Glutamatergic neuron (in vitro differentiated cells): ENCODE data around the gene EPN1. TPM values are rescaled to one million over a fixed set of nuclear protein-coding genes. Genes with fewer than 3 reads are reported as not detected.

ENCODE experiments used
- DNase-seq: peaks from one replicate; pipeline ENCODE4 v3.0.0; 2022
- H3K27ac Mint-ChIP-seq: one replicate; pipeline ENCODE4 v1.8.0; 2020; ENCODE audit warnings: mild to moderate bottlenecking, mixed read lengths, inconsistent platforms; ENCODE audit not compliant: unreplicated experiment
- H3K27me3 Mint-ChIP-seq: one replicate; pipeline ENCODE4 v1.8.0; 2020; ENCODE audit warnings: mild to moderate bottlenecking, moderate library complexity, mixed read lengths, inconsistent platforms; ENCODE audit not compliant: unreplicated experiment
- H3K36me3 Mint-ChIP-seq: one replicate; pipeline ENCODE4 v1.8.0; 2020; ENCODE audit warnings: mild to moderate bottlenecking, mixed read lengths, inconsistent platforms; ENCODE audit not compliant: unreplicated experiment
- H3K4me1 Mint-ChIP-seq: one replicate; pipeline ENCODE4 v1.8.0; 2020; ENCODE audit warnings: mild to moderate bottlenecking, low read depth, mixed read lengths, inconsistent platforms; ENCODE audit not compliant: unreplicated experiment
- H3K4me3 Mint-ChIP-seq: one replicate; pipeline ENCODE4 v1.8.0; 2020; ENCODE audit warnings: mild to moderate bottlenecking, mixed read lengths, inconsistent platforms; ENCODE audit not compliant: unreplicated experiment
- H3K9me3 Mint-ChIP-seq: one replicate; pipeline ENCODE4 v1.8.0; 2020; ENCODE audit warnings: mild to moderate bottlenecking, moderate library complexity, mixed read lengths, inconsistent platforms; ENCODE audit not compliant: unreplicated experiment
- long read RNA-seq: library from polyadenylated mRNA; unstranded; transcript quantifications from one replicate; pipeline ENCODE4 v2.0.0, GENCODE V29; 2020; ENCODE audit not compliant: unreplicated experiment
- total RNA-seq: library from RNA; stranded (reverse); fragmentation: NEBNext Ultra II Directional; extraction: Animal tissue kit (Norgen Biotek cat#: 25700); gene quantifications from one replicate; pipeline ENCODE4 v1.2.1, GENCODE V29; 2021; ENCODE audit not compliant: unreplicated experiment
- TF ChIP-seq, protein P1 (sequence below): fragments of 200-600 bp; sonication (generic); IDR thresholded peaks from one replicate; pipeline ENCODE4 v1.5.0; 2021; ENCODE audit not compliant: partially characterized antibody, unreplicated experiment

The EPN1 gene
- 150 TPM for total RNA-seq
- long read RNA-seq, partial matches to known transcripts = 3 of 3 reads
- long read RNA-seq, other reads (novel, unspliced or antisense) = 0 of 3 reads

DNA sequence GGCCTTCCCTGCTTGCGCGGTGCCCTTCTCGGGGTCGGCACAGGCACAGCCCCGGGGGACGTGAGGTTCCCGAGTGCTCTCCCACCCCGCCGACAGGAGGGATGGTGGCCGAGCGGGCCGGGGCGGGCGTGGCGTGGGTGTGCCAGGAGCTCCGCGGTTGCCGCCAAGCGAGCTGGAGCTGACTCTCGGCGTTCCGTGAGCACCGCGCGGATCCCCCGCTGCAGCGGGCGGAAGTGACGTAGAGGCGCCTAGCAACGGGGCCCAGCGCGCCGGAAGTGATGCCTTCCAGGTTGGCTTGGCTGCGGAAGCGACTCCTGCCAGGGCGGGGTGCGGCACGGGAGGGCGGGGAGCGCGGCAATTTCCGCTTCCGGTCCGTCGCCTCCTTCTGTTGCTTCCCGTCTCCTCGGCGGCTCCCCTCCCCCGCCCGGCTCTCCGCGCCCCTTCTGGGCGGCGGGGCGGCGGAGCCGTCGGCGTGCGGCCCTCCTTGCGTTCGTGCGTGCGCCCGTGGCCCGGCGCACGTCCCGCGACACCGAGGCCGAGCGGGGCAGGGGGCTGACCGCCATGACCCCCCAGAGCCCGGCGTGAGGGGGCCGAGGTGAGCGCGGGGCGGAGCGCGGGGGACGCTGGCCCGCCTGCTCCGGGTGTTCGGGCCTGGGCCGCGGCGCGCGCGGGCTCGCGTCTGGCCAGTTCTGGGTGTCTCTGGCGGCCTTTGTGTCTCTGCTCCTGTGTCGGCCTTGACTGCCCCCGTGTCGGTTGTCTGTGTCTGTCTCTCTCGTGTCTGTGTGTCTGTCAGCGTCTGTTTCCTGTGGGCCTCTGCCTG is at the start of gene EPN1:
Gene EPN1, plus strand, starts transcription at position 386 of the 820 bp plus-strand sequence. CDS start 3,402 bp downstream, outside the sequence.
- peaks cover 20% of the 10 kb centered on the region for H3K4me1 Mint-ChIP-seq
- TF ChIP-seq, protein P1, sequence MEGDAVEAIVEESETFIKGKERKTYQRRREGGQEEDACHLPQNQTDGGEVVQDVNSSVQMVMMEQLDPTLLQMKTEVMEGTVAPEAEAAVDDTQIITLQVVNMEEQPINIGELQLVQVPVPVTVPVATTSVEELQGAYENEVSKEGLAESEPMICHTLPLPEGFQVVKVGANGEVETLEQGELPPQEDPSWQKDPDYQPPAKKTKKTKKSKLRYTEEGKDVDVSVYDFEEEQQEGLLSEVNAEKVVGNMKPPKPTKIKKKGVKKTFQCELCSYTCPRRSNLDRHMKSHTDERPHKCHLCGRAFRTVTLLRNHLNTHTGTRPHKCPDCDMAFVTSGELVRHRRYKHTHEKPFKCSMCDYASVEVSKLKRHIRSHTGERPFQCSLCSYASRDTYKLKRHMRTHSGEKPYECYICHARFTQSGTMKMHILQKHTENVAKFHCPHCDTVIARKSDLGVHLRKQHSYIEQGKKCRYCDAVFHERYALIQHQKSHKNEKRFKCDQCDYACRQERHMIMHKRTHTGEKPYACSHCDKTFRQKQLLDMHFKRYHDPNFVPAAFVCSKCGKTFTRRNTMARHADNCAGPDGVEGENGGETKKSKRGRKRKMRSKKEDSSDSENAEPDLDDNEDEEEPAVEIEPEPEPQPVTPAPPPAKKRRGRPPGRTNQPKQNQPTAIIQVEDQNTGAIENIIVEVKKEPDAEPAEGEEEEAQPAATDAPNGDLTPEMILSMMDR = no peak
- peak within 1 kb of the TSS; percentile 96 for H3K27ac Mint-ChIP-seq
- no peaks in the 10 kb centered on the region for H3K36me3 Mint-ChIP-seq
- peaks cover 24% of the 10 kb centered on the region for H3K9me3 Mint-ChIP-seq
- H3K27me3 Mint-ChIP-seq = peaks cover 18% of the 10 kb centered on the region
- peak within 1 kb of the TSS; percentile 98 for H3K4me3 Mint-ChIP-seq
- DNase-seq = peak; percentile 99

DNA sequence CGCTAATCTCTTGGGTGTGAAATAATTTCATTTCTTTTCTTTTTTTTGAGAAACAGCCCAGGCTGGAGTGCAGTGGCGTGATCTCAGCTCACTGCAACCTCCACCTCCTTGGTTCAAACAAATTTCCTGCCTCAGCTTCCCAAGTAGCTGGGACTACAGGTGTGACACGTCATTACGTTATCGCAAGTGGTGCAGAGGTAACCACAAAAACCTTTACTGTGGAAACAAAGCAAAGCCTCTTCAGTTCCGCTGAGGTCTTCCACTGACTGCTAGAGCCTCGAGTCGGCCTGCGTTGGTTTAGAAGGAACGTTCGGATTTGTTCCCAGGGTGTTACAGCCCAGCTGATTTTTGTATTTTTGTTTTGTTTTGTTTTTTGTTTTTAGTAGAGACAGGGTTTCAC is 48.7 kb upstream of the EPN1 start:
- Mint-ChIP-seq H3K4me1 (no peaks in the 10 kb centered on the region), H3K4me3 (no peak overlapping the region), H3K36me3 (peaks cover 7% of the 10 kb centered on the region), H3K27ac (no peak overlapping the region), H3K27me3 (peaks cover 6% of the 10 kb centered on the region), H3K9me3 (peaks cover 9% of the 10 kb centered on the region)
- TF ChIP-seq, protein P1 = no peak
- DNase-seq = no peak

DNA sequence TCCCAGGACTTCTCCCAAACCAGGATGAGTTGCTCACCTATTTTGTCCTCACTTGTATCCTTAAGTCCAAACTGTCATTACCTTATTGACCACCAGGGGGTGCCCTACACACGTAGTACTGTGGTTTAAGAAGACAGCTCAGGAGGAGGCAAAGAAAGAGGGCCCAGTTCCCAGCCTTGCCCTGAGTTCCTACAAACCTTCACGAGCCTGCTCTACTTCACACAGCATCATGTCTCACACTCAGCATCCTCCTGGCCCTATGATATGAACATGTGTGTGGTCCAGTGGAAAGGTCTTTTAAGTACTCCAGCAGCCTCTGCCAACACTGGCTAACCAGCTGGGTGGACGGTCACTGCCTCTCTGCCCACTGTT is 42.6 kb upstream of the EPN1 start:
- H3K27me3 Mint-ChIP-seq = peaks cover 11% of the 10 kb centered on the region
- H3K27ac Mint-ChIP-seq = no peak overlapping the region
- no peaks in the 10 kb centered on the region for H3K36me3 Mint-ChIP-seq
- no peak overlapping the region for H3K4me3 Mint-ChIP-seq
- no peaks in the 10 kb centered on the region for H3K9me3 Mint-ChIP-seq
- DNase-seq = peak; percentile 80
- H3K4me1 Mint-ChIP-seq = peaks cover 12% of the 10 kb centered on the region
- TF ChIP-seq, protein P1 = peak; percentile 90

DNA sequence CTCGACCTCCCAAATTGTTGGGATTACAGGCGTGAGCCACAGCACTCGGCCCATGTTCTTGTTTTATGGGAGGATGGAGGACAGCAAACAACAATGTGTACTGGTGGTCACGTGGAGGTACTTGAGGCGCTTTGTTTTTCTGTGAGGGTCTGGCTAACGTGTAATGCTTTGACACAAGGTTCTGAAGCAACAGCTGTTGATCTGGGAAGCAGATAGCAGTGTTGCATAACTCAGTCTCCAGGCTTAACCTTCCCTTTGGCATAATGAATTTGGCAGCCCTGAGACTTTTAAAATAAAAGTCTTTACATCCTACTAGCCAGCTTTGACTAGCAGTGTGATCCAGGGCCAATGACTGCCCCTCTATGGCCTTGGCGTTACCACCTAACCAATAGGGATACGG is 41.2 kb upstream of the EPN1 start:
- TF ChIP-seq, protein P1 = no peak
- Mint-ChIP-seq H3K4me1 (peaks cover 15% of the 10 kb centered on the region), H3K27me3 (peaks cover 11% of the 10 kb centered on the region), H3K27ac (no peak overlapping the region), H3K9me3 (peaks cover under 1% of the 10 kb centered on the region), H3K4me3 (no peak overlapping the region), H3K36me3 (no peaks in the 10 kb centered on the region)
- no peak for DNase-seq

- TF ChIP-seq, protein P1 = no peak
- peaks cover 4% of the 10 kb centered on the region for H3K9me3 Mint-ChIP-seq
- H3K4me3 Mint-ChIP-seq = peak overlapping the region; percentile 98
Observed at GRCh38 chr19:55635334-55635717, 39.7 kb upstream of the EPN1 start.

More at GRCh38 chr19:55635334-55635717, 39.7 kb upstream of the EPN1 start:
- DNase-seq = no peak
- H3K4me1 Mint-ChIP-seq = peaks cover 20% of the 10 kb centered on the region
- H3K36me3 Mint-ChIP-seq = no peaks in the 10 kb centered on the region
- peak overlapping the region; percentile 94 for H3K27ac Mint-ChIP-seq
- peaks cover 14% of the 10 kb centered on the region for H3K27me3 Mint-ChIP-seq
